IMR-90 (cell line): ENCODE results near the gene LRP6. TPM values are rescaled to one million over a fixed set of nuclear protein-coding genes. Genes with fewer than 3 reads are reported as not detected.

Source experiments
- ATAC-seq: fragments of 200-7000 bp; cut with Tn5 transposase; 2 replicates; pipeline ENCODE4 v1.9.1; 2020; ENCODE audit warnings: low read depth, mild to moderate bottlenecking, moderate library complexity
- BruUV-seq: library from RNA; stranded (reverse); fragments of 400-500 nt; replicated peaks from 2 replicates; lab custom pipeline; 2021; lab: Mats Ljungman, UMichigan
- CTCF ChIA-PET: fragments of 300-600 bp; formaldehyde crosslinking; extraction: SDS; loops from one replicate; lab custom pipeline; 2021; ENCODE audit warnings: antibody characterized with exemption; lab: Yijun Ruan, JAX
- POLR2A ChIA-PET: fragments of 300-600 bp; sonication (Branson Sonifier 250); formaldehyde crosslinking; loops from one replicate; lab custom pipeline; 2022; ENCODE audit warnings: antibody characterized with exemption; ENCODE audit not compliant: unreplicated experiment; lab: Charles Lee
- DNase-seq: peaks from one replicate; pipeline ENCODE4 v3.0.0; 2013
- H2AFZ ChIP-seq: replicated peaks from 2 replicates; pipeline ENCODE3; 2013; ENCODE audit warnings: low read length, mild to moderate bottlenecking; ENCODE audit not compliant: poor library complexity
- H2AK5ac ChIP-seq: 2 replicates; pipeline ENCODE4 v1.6.1; 2013; ENCODE audit warnings: low read depth, low read length, inconsistent platforms
- H2AK9ac ChIP-seq: replicated peaks from 2 replicates; pipeline ENCODE3; 2013; ENCODE audit warnings: mild to moderate bottlenecking, low read depth, low read length, moderate library complexity; ENCODE audit not compliant: poor library complexity
- H2BK120ac ChIP-seq: 2 replicates; pipeline ENCODE4 v1.6.1; 2013; ENCODE audit warnings: low read depth, low read length, inconsistent platforms
- H2BK15ac ChIP-seq: 3 replicates; pipeline ENCODE4 v1.6.1; 2013; ENCODE audit warnings: low read depth, low read length, inconsistent platforms
- H2BK20ac ChIP-seq: 2 replicates; pipeline ENCODE4 v1.6.1; 2013; ENCODE audit warnings: low read depth, mild to moderate bottlenecking, inconsistent platforms, low read length, moderate library complexity
- H2BK5ac ChIP-seq: 2 replicates; pipeline ENCODE4 v1.6.1; 2013; ENCODE audit warnings: mild to moderate bottlenecking, low read depth, low read length, inconsistent platforms; ENCODE audit not compliant: poor library complexity, severe bottlenecking
- H3K14ac ChIP-seq: replicated peaks from 2 replicates; pipeline ENCODE4 v1.6.1; 2013; ENCODE audit warnings: low read depth, low read length, inconsistent platforms
- H3K18ac ChIP-seq: 2 replicates; pipeline ENCODE4 v1.6.1; 2013; ENCODE audit warnings: low read depth, low read length, control low read depth
- H3K23ac ChIP-seq: 2 replicates; pipeline ENCODE4 v1.6.1; 2013; ENCODE audit warnings: low read depth, low read length, inconsistent platforms
- H3K27ac ChIP-seq: 2 replicates; pipeline ENCODE4 v1.5.1; 2013; ENCODE audit warnings: mild to moderate bottlenecking, control low read depth, low read length; ENCODE audit not compliant: insufficient read depth
- H3K27me3 ChIP-seq: 2 replicates; pipeline ENCODE4 v1.6.1; 2013; ENCODE audit warnings: low read length; ENCODE audit not compliant: control insufficient read depth, insufficient read depth
- H3K36me3 ChIP-seq: 2 replicates; pipeline ENCODE4 v1.6.1; 2013; ENCODE audit warnings: low read length, mixed read lengths; ENCODE audit not compliant: control insufficient read depth, insufficient read depth
- H3K4ac ChIP-seq: 2 replicates; pipeline ENCODE4 v1.6.1; 2013; ENCODE audit warnings: low read depth, low read length, inconsistent platforms
- H3K4me1 ChIP-seq: 2 replicates; pipeline ENCODE4 v1.6.1; 2013; ENCODE audit warnings: low read length, mixed read lengths; ENCODE audit not compliant: control insufficient read depth, insufficient read depth
- H3K4me2 ChIP-seq: 2 replicates; pipeline ENCODE4 v1.6.1; 2013; ENCODE audit warnings: low read depth, mild to moderate bottlenecking, control low read depth, low read length, moderate library complexity
- H3K4me3 ChIP-seq: 2 replicates; pipeline ENCODE4 v1.5.1; 2013; ENCODE audit warnings: low read depth, mild to moderate bottlenecking, control low read depth, low read length, moderate library complexity; ENCODE audit not compliant: insufficient read depth
- H3K56ac ChIP-seq: 2 replicates; pipeline ENCODE4 v1.6.1; 2013; ENCODE audit warnings: low read length, inconsistent platforms; ENCODE audit not compliant: insufficient read depth; ENCODE audit errors: extremely low read depth
- H3K79me1 ChIP-seq, 2 experiments: 2 replicates each; pipeline ENCODE4 v1.6.1; 2013; ENCODE audit warnings: low read length in 2 of 2, inconsistent platforms in 1 of 2, low read depth in 1 of 2
- H3K9ac ChIP-seq: 2 replicates; pipeline ENCODE4 v1.6.1; 2013; ENCODE audit warnings: low read depth, low read length, control low read depth
- H3K9me1 ChIP-seq: 2 replicates; pipeline ENCODE4 v1.6.1; 2013; ENCODE audit warnings: low read length, inconsistent platforms; ENCODE audit not compliant: insufficient read depth
- H3K9me3 ChIP-seq: 2 replicates; pipeline ENCODE4 v1.6.1; 2013; ENCODE audit warnings: low read length; ENCODE audit not compliant: control insufficient read depth, insufficient read depth
- H4K20me1 ChIP-seq: 2 replicates; pipeline ENCODE4 v1.6.1; 2013; ENCODE audit warnings: low read length, inconsistent platforms; ENCODE audit not compliant: insufficient read depth
- H4K5ac ChIP-seq: 2 replicates; pipeline ENCODE4 v1.6.1; 2013; ENCODE audit warnings: mild to moderate bottlenecking, low read depth, low read length, control low read depth
- H4K8ac ChIP-seq, 2 experiments: 2 replicates each; pipeline ENCODE4 v1.6.1; 2013; ENCODE audit warnings: low read depth in 2 of 2, low read length in 2 of 2, control low read depth in 1 of 2, inconsistent platforms in 1 of 2
- H4K91ac ChIP-seq: 2 replicates; pipeline ENCODE4 v1.6.1; 2013; ENCODE audit warnings: low read depth, low read length, inconsistent platforms; ENCODE audit not compliant: insufficient read depth
- CHD1 ChIP-seq: IDR thresholded peaks from 2 replicates; pipeline ENCODE4 v1.6.1; 2012; ENCODE audit warnings: low read depth, low read length, improper control_type of control experiment
- WGBS, 2 experiments: methylation state at CpG; one replicate each; pipeline versions ENCODE4 v1.1.5 to v1.1.7; 2013; ENCODE audit warnings: missing lambda C conversion rate in 2 of 2; ENCODE audit not compliant: insufficient read length in 1 of 2; ENCODE audit errors: extremely low coverage in 2 of 2; 5-methylcytosine and 5-hydroxymethylcytosine counted together
- dilution Hi-C: fragments of 300-500 bp; cut with HindIII; formaldehyde crosslinking; loops from one replicate; pipeline ENCODE4 v1.14.3; 2018; ENCODE audit warnings: low sequenced_read_pairs; ENCODE audit not compliant: unreplicated experiment
- in situ Hi-C: fragments of 300-500 bp; cut with MboI; formaldehyde crosslinking; loops from 3 replicates; pipeline ENCODE4 v1.14.3; 2019; ENCODE audit warnings: low sequenced_read_pairs, inconsistent platforms, mixed read lengths
- intact Hi-C: fragments of 100-400 bp; cut with micrococcal nuclease; formaldehyde crosslinking; loops from 2 replicates; pipeline ENCODE4 v1.10.0; 2022
- polyA plus RNA-seq, 3 experiments: library from polyadenylated mRNA; depleted of rRNA; stranded (reverse); fragments of >200 nt; gene quantifications; 2 replicates each; pipeline ENCODE4 v1.2.3, GENCODE V29; 2012; ENCODE audit warnings: low replicate concordance in 1 of 3
- total RNA-seq: library from RNA; depleted of rRNA; stranded (reverse); fragments of >200 nt; gene quantifications from 2 replicates; pipeline ENCODE4 v1.2.3, GENCODE V29; 2012

LRP6 gene
- total and polyA plus RNA-seq, 2 of the 4 experiments (the other 2 are of a cell fraction), result 14.2 to 32.1 TPM

GRCh38 chr12:12138203-12139154 is 128.4 kb downstream of the LRP6 start:
- Histone ChIP-seq H3K18ac (no peak overlapping the region), H3K23ac (no peak overlapping the region), H4K8ac (no peak overlapping the region), H3K9me3 (no peaks in the 10 kb centered on the region), H2BK120ac (no peak overlapping the region), H3K9me1 (no peaks in the 10 kb centered on the region; the same call in none of the 2 replicates), H3K9ac (no peak overlapping the region), H2AK9ac (no peak overlapping the region), H2BK15ac (no peak overlapping the region), H2AK5ac (no peak overlapping the region), H4K20me1 (no peaks in the 10 kb centered on the region), H3K79me1 (peaks cover 3% of the 10 kb centered on the region in 2 experiments; a peak in 3 of 4 replicates), H3K4ac (no peak overlapping the region), H2BK20ac (no peak overlapping the region), H4K91ac (no peak overlapping the region), H4K5ac (no peak overlapping the region), H3K36me3 (peaks cover 7% of the 10 kb centered on the region), H3K27ac (no peak overlapping the region), H2AFZ (no peak overlapping the region), H3K4me2 (no peak overlapping the region), H3K14ac (no peak overlapping the region), H3K4me3 (no peak overlapping the region), H3K56ac (no peak overlapping the region), H3K27me3 (no peaks in the 10 kb centered on the region), H2BK5ac (no peak overlapping the region), H3K4me1 (no peaks in the 10 kb centered on the region)
- TF ChIP-seq CHD1, result no peak
- POLR2A ChIA-PET, result no interaction called here
- DNase-seq (no peak), ATAC-seq (no peak)
- in situ Hi-C loops (no loop called here), intact Hi-C loops (no loop called here), dilution Hi-C loops (no loop called here)
- WGBS, 2 experiments, result no CpG with 5 or more reads among the region's 3 CpGs
- no TSS peak for BruUV-seq
- CTCF ChIA-PET, result interaction anchor here (0.6 kb wide), 1 partner anchor 1534 kb away, joined by 4 read pairs; no protein-coding TSS in a partner anchor
